ENCODE data around the gene SLC66A2. TPM values are rescaled to one million over a fixed set of nuclear protein-coding genes. Genes with fewer than 3 reads are reported as not detected.

Gene SLC66A2
- total and polyA plus RNA-seq, 12 donors = 5.1 to 47.8 (median 32.9) TPM

DNA sequence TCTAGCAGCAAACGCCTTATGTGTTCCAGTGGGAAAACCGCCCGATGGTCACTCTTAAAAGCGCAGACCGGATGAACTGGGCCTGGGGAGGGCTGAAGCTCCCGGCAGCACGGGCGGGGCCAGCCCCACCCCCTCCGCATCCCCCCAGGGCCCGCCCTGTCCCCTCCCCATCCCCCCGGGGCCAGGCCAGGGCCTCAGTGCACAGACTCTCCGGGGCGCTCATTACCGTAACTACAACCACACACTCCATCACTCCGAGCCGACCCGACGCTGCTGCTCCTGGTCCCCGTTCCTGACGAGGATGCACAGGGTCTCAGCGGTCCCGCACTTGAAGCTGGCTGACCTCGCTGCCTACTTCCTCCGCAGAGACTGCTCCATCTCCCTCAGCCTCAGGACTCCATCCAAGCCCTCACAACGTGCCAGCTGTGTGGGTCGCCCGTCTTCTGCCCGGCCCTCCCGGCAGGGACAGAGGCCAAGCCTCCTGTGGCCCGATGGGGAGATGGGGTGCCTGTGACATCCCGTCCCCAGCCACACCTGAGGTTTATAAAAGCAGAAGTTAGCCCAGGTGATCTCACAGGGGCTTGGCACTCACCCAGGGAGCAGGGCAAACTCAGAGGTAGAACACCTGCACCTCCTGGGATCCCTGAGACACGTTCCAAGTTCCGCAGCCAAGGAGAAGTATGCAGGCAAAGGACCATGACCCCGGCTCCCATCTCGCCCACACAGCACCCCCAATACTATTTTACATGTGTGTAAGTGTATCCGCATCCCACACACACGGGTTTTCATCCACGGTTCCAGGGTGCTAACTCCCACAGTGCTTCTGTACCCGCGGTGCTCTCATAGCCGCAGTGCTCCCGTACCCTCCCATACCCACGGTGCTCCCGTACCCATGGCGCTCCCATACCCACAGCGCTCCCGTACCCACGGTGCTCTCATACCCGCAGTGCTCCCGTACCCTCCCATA is 36.0 kb downstream of the SLC66A2 start:
- H3K27me3 ChIP-seq = no peaks in the 10 kb centered on the region
- peak in 2 of 7 donors; percentile 19 to 41 for DNase-seq
- H3K9me3 ChIP-seq (replicated peaks in 1 of 3) = no peaks in the 10 kb centered on the region
- 91 to 95% (median 94%) methylated on average over 29 to 50 of the region's 50 CpGs for WGBS, 4 donors
- intact Hi-C loops (cut with DNase I) = loop anchor here in 1 of 2 donors (10.0 kb wide), 1 partner anchor 191 kb away; no protein-coding TSS in a partner anchor
- peaks cover 0 to 10% of the 10 kb centered on the region in 2 donors for H3K36me3 ChIP-seq (replicated peaks in 1 of 2)
- TF ChIP-seq POLR2A (IDR thresholded peaks at IDR 0.05) = no peak
- TF ChIP-seq, protein P1, sequence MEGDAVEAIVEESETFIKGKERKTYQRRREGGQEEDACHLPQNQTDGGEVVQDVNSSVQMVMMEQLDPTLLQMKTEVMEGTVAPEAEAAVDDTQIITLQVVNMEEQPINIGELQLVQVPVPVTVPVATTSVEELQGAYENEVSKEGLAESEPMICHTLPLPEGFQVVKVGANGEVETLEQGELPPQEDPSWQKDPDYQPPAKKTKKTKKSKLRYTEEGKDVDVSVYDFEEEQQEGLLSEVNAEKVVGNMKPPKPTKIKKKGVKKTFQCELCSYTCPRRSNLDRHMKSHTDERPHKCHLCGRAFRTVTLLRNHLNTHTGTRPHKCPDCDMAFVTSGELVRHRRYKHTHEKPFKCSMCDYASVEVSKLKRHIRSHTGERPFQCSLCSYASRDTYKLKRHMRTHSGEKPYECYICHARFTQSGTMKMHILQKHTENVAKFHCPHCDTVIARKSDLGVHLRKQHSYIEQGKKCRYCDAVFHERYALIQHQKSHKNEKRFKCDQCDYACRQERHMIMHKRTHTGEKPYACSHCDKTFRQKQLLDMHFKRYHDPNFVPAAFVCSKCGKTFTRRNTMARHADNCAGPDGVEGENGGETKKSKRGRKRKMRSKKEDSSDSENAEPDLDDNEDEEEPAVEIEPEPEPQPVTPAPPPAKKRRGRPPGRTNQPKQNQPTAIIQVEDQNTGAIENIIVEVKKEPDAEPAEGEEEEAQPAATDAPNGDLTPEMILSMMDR (IDR thresholded peaks at IDR 0.05) = no peak
- H3K4me3 ChIP-seq = no peak overlapping the region
- H3K27ac ChIP-seq = no peak overlapping the region
- no peaks in the 10 kb centered on the region for H3K4me1 ChIP-seq (replicated peaks in 1 of 2)

DNA sequence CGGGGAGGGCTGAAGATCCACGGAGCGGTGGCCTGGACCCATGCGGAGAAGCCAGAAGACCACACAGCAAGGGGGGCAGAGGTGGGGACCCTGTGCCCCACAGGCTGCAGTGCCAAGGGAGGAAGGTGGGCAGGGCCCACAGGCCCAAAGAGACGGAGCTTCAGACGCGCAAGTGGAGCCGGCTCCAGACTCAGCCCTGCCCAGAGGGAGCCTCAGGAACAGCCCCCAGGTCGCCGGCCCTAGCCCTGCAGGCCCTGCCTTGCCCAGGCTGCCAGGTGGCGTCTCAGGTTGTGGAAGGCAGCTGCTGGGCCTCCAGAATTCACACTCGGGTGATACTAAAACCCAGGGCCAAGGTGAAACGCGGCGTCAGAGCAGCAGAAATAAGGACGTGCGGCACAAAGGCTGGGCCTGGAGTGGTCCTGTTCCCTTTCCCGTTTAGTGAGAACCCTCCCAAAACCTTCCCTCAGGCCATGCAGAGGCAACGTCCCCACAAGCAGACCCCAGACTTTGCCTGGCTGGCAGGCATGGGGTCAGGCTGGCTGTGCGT is 36.8 kb downstream of the SLC66A2 start:
- WGBS, 4 donors = 88 to 95% (median 93%) methylated on average over 13 to 20 of the region's 20 CpGs

DNA sequence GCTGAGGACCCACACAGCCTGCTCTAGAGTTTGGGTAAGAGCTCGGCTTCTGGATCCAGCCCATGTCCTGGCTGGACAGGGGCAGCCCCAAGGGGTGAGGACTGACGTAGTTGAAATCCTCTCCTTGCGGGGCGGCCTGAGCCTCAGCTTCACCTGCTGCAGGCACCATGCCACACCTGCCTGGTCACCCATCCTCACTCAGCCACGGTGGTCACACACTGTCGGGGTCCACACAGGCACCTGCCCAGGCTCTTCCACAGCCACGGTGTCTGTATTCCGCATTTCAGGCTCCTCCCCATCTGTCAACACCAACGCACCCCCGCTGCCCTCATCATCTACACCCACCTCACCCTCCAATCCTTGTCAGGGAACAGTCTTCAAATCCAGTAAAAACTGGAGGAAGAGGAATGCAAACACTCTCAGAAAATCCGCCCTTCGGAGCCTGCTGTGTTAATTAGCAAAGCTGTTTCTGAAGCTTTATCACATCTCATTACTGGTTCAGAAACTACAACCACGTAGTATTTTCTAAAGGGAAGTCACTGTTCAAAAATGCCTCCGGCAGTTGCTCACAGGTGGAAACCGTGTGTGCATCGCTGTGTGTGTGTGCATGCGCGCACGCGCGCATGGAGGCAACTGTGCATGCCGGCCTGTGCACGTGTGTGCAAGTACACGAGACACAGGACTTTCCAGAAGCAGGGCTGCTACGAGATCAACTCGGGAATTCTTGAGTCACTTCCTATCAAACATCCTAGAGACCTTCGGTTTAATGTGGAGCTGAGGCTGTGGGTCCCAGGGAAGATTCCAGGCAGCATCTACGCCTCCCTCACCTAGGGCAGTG is 38.2 kb downstream of the SLC66A2 start:
- no peaks in the 10 kb centered on the region for H3K9me3 ChIP-seq (replicated peaks in 1 of 3)
- intact Hi-C loops (cut with DNase I) = loop anchor here in 1 of 2 donors (10.0 kb wide), 1 partner anchor 188 kb away; no protein-coding TSS in a partner anchor
- TF ChIP-seq, protein P1 (IDR thresholded peaks at IDR 0.05) = no peak
- no peak for TF ChIP-seq POLR2A (IDR thresholded peaks at IDR 0.05)
- peaks cover 0 to 10% of the 10 kb centered on the region in 2 donors for H3K36me3 ChIP-seq (replicated peaks in 1 of 2)
- WGBS, 4 donors = 89 to 95% (median 93%) methylated on average over 27 to 28 of the region's 28 CpGs
- no peaks in the 10 kb centered on the region for H3K4me1 ChIP-seq (replicated peaks in 1 of 2)
- peak in 2 of 7 donors; percentile 18 to 29 for DNase-seq
- H3K27ac ChIP-seq = no peak overlapping the region
- no peaks in the 10 kb centered on the region for H3K27me3 ChIP-seq
- H3K4me3 ChIP-seq = no peak overlapping the region

More for the DNA sequence above, 36.8 kb downstream of the SLC66A2 start:
- Histone ChIP-seq H3K27ac (no peak overlapping the region), H3K36me3 (replicated peaks in 1 of 2) (peaks cover 0 to 10% of the 10 kb centered on the region in 2 donors), H3K9me3 (replicated peaks in 1 of 3) (no peaks in the 10 kb centered on the region), H3K4me3 (no peak overlapping the region), H3K27me3 (no peaks in the 10 kb centered on the region), H3K4me1 (replicated peaks in 1 of 2) (no peaks in the 10 kb centered on the region)
- peak in 2 of 7 donors; percentile 8 to 34 for DNase-seq
- intact Hi-C loops (cut with DNase I) = loop anchor here in 1 of 2 donors (10.0 kb wide), 1 partner anchor 190 kb away; no protein-coding TSS in a partner anchor
- TF ChIP-seq POLR2A (IDR thresholded peaks at IDR 0.05) = no peak
- TF ChIP-seq, protein P1 (IDR thresholded peaks at IDR 0.05) = no peak

Measured in adrenal gland (tissue), 12 donors.